H9 (cell line): Measurements from ENCODE around the gene ELMO2. TPM values are rescaled to one million over a fixed set of nuclear protein-coding genes. Genes with fewer than 3 reads are reported as not detected.

Source experiments
- DNase-seq: peaks from one replicate; pipeline ENCODE4 v3.0.0-alpha.2; 2017
- H2AFZ ChIP-seq: one replicate; pipeline ENCODE4 v1.6.1; 2013; ENCODE audit warnings: mild to moderate bottlenecking, low read length, control low read depth, moderate library complexity
- H2AK5ac ChIP-seq: 2 replicates; pipeline ENCODE4 v1.6.1; 2013; ENCODE audit warnings: low read length, control low read depth, mixed read lengths; ENCODE audit not compliant: insufficient read length
- H2BK120ac ChIP-seq: one replicate; pipeline ENCODE4 v1.6.1; 2013; ENCODE audit warnings: low read depth, mild to moderate bottlenecking, low read length, control low read depth, inconsistent platforms; ENCODE audit not compliant: poor library complexity, severe bottlenecking
- H2BK12ac ChIP-seq: 2 replicates; pipeline ENCODE4 v1.6.1; 2013; ENCODE audit warnings: low read length, control low read depth, mixed read lengths, low read depth; ENCODE audit not compliant: insufficient read length
- H2BK15ac ChIP-seq: 2 replicates; pipeline ENCODE4 v1.6.1; 2013; ENCODE audit warnings: low read depth, low read length, control low read depth
- H2BK20ac ChIP-seq: one replicate; pipeline ENCODE4 v1.6.1; 2013; ENCODE audit warnings: low read depth, mild to moderate bottlenecking, low read length, control low read depth, inconsistent platforms; ENCODE audit not compliant: poor library complexity, severe bottlenecking
- H2BK5ac ChIP-seq: 2 replicates; pipeline ENCODE4 v1.6.1; 2013; ENCODE audit warnings: low read length, control low read depth, mixed read lengths; ENCODE audit not compliant: insufficient read length
- H3K14ac ChIP-seq: 2 replicates; pipeline ENCODE4 v1.6.1; 2013; ENCODE audit warnings: low read length, control low read depth; ENCODE audit not compliant: insufficient read depth
- H3K18ac ChIP-seq: 2 replicates; pipeline ENCODE4 v1.6.1; 2013; ENCODE audit warnings: low read depth, mild to moderate bottlenecking, mixed read lengths, low read length, control low read depth; ENCODE audit not compliant: insufficient read length
- H3K23ac ChIP-seq: 2 replicates; pipeline ENCODE4 v1.6.1; 2013; ENCODE audit warnings: low read length, control low read depth, mixed read lengths, low read depth; ENCODE audit not compliant: insufficient read length
- H3K23me2 ChIP-seq: 2 replicates; pipeline ENCODE4 v1.6.1; 2013; ENCODE audit warnings: low read depth, mild to moderate bottlenecking, mixed read lengths, low read length, control low read depth; ENCODE audit not compliant: insufficient read length, poor library complexity, severe bottlenecking
- H3K27ac ChIP-seq: 2 replicates; pipeline ENCODE4 v1.5.1; 2013; ENCODE audit warnings: low read length, control low read depth, mixed read lengths, low read depth; ENCODE audit not compliant: insufficient read length
- H3K27me3 ChIP-seq: 2 replicates; pipeline ENCODE4 v1.6.1; 2013; ENCODE audit warnings: low read length, control low read depth, inconsistent platforms; ENCODE audit not compliant: insufficient read depth
- H3K4ac ChIP-seq: 2 replicates; pipeline ENCODE4 v1.6.1; 2013; ENCODE audit warnings: low read depth, mild to moderate bottlenecking, control low read depth, inconsistent platforms, low read length, moderate library complexity
- H3K4me1 ChIP-seq: 2 replicates; pipeline ENCODE4 v1.6.1; 2013; ENCODE audit warnings: low read length, control low read depth, inconsistent platforms; ENCODE audit not compliant: insufficient read depth
- H3K4me2 ChIP-seq: 2 replicates; pipeline ENCODE4 v1.6.1; 2013; ENCODE audit warnings: low read length, control low read depth, mixed read lengths; ENCODE audit not compliant: insufficient read length, insufficient read depth
- H3K56ac ChIP-seq: 2 replicates; pipeline ENCODE4 v1.6.1; 2013; ENCODE audit warnings: low read depth, mild to moderate bottlenecking, mixed read lengths, low read length, control low read depth; ENCODE audit not compliant: insufficient read length
- H3K79me1 ChIP-seq: 2 replicates; pipeline ENCODE4 v1.6.1; 2013; ENCODE audit warnings: low read depth, mild to moderate bottlenecking, moderate library complexity, low read length, control low read depth, inconsistent platforms; ENCODE audit not compliant: insufficient read depth, poor library complexity, severe bottlenecking
- H3K79me2 ChIP-seq: 2 replicates; pipeline ENCODE4 v1.6.1; 2013; ENCODE audit warnings: low read length, control low read depth, inconsistent platforms; ENCODE audit not compliant: insufficient read depth
- H3K9ac ChIP-seq: 2 replicates; pipeline ENCODE4 v1.6.1; 2013; ENCODE audit warnings: low read length, control low read depth, mixed read lengths; ENCODE audit not compliant: insufficient read length; ENCODE audit errors: extremely low read depth
- H3K9me3 ChIP-seq: one replicate; pipeline ENCODE4 v1.6.1; 2013; ENCODE audit warnings: low read depth, low read length, inconsistent platforms; ENCODE audit not compliant: control insufficient read depth
- H3T11ph ChIP-seq: one replicate; pipeline ENCODE4 v1.6.1; 2013; ENCODE audit warnings: mild to moderate bottlenecking, low read length, control low read depth, inconsistent platforms
- H4K20me1 ChIP-seq: one replicate; pipeline ENCODE4 v1.6.1; 2013; ENCODE audit not compliant: control insufficient read depth, insufficient read length, insufficient read depth
- H4K5ac ChIP-seq: 2 replicates; pipeline ENCODE4 v1.6.1; 2013; ENCODE audit warnings: low read depth, mild to moderate bottlenecking, mixed read lengths, low read length, control low read depth; ENCODE audit not compliant: insufficient read length
- H4K8ac ChIP-seq: replicated peaks from 2 replicates; pipeline ENCODE4 v1.6.1; 2013; ENCODE audit warnings: low read length, control low read depth, mixed read lengths, low read depth; ENCODE audit not compliant: insufficient read length
- H4K91ac ChIP-seq: 2 replicates; pipeline ENCODE4 v1.6.1; 2013; ENCODE audit warnings: low read depth, mild to moderate bottlenecking, moderate library complexity, mixed read lengths, low read length, control low read depth; ENCODE audit not compliant: insufficient read length
- H3K27ac Mint-ChIP-seq, 3 experiments: 2 replicates in 2 of 3; 3 replicates in 1 of 3; pipeline ENCODE4 v1.8.0; 2020 to 2021; ENCODE audit warnings: mixed read lengths in 3 of 3, mild to moderate bottlenecking in 1 of 3, moderate library complexity in 1 of 3
- H3K27me3 Mint-ChIP-seq: 2 replicates; pipeline ENCODE4 v1.8.0; 2021; ENCODE audit warnings: low read depth, mild to moderate bottlenecking, moderate library complexity, mixed read lengths
- H3K36me3 Mint-ChIP-seq, 3 experiments: 2 replicates in 2 of 3; 3 replicates in 1 of 3; pipeline ENCODE4 v1.8.0; 2020 to 2021; ENCODE audit warnings: low read depth in 3 of 3, mixed read lengths in 3 of 3; ENCODE audit not compliant: insufficient read depth in 1 of 3
- H3K4me1 Mint-ChIP-seq, 2 experiments: 2 replicates each; pipeline ENCODE4 v1.8.0; 2020; ENCODE audit warnings: mixed read lengths in 2 of 2
- H3K4me3 Mint-ChIP-seq, 2 experiments: 2 replicates in 1 of 2; 3 replicates in 1 of 2; pipeline ENCODE4 v1.8.0; 2020 to 2021; ENCODE audit warnings: mild to moderate bottlenecking in 2 of 2, mixed read lengths in 2 of 2, moderate library complexity in 1 of 2
- H3K9me3 Mint-ChIP-seq, 2 experiments: 2 replicates in 1 of 2; 3 replicates in 1 of 2; pipeline ENCODE4 v1.8.0; 2020; ENCODE audit warnings: mild to moderate bottlenecking in 2 of 2, mixed read lengths in 2 of 2, moderate library complexity in 1 of 2
- CTCF ChIP-seq: fragments of 200-600 bp; sonication (generic); conservative IDR thresholded peaks from 3 replicates; pipeline ENCODE4 v1.8.0; 2021; ENCODE audit warnings: antibody characterized with exemption, mild to moderate bottlenecking
- WGBS: extraction: QIAGEN DNeasy Blood & Tissue Kit; methylation state at CpG from one replicate; pipeline ENCODE4 v1.1.7; 2013; ENCODE audit warnings: missing lambda C conversion rate, low lambda C conversion rate, mixed read lengths; ENCODE audit not compliant: insufficient read length; ENCODE audit errors: extremely low coverage; 5-methylcytosine and 5-hydroxymethylcytosine counted together
- total RNA-seq: library from RNA; stranded (reverse); gene quantifications from 2 replicates; pipeline ENCODE4 v1.2.1, GENCODE V29; 2021

Gene ELMO2
- total RNA-seq, 1 experiment from 2014 or later, result 32.5 TPM

GRCh38 chr20:46365487-46366220 is 40.8 kb downstream of the ELMO2 start:
- peaks cover 17 to 72% (median 56%) of the 10 kb centered on the region in 3 experiments; a peak in 6 of 7 replicates for H3K36me3 Mint-ChIP-seq
- Histone ChIP-seq H4K8ac (no peak overlapping the region), H2AK5ac (no peak overlapping the region)

More at GRCh38 chr20:46365487-46366220, 40.8 kb downstream of the ELMO2 start:
- H3K56ac ChIP-seq, result no peak overlapping the region
- no peak overlapping the region for H3K18ac ChIP-seq
- H3K9me3 ChIP-seq, result no peaks in the 10 kb centered on the region
- H3K14ac ChIP-seq, result no peak overlapping the region
- H3K23ac ChIP-seq, result no peak overlapping the region
- no peaks in the 10 kb centered on the region; the same call in 1 of the 2 replicates for H3K79me2 ChIP-seq
- H3T11ph ChIP-seq, result no peak overlapping the region
- no peaks in the 10 kb centered on the region for H3K79me1 ChIP-seq
- DNase-seq, result no peak
- H3K27ac ChIP-seq, result no peak overlapping the region
- no peak overlapping the region for H2BK5ac ChIP-seq
- no CpG with 5 or more reads among the region's 5 CpGs for WGBS
- no peak overlapping the region for H2BK15ac ChIP-seq
- H3K27me3 ChIP-seq, result no peaks in the 10 kb centered on the region
- H2BK12ac ChIP-seq, result no peak overlapping the region
- H4K91ac ChIP-seq, result no peak overlapping the region
- H4K20me1 ChIP-seq, result peaks cover 2% of the 10 kb centered on the region
- TF ChIP-seq CTCF, result no peak
- H3K27me3 Mint-ChIP-seq, result no peaks in the 10 kb centered on the region; the same call in 1 of the 2 replicates
- no peak overlapping the region for H3K4me3 Mint-ChIP-seq
- H3K9ac ChIP-seq, result no peak overlapping the region
- H3K4me1 Mint-ChIP-seq, result peaks cover 13 to 16% of the 10 kb centered on the region in 2 experiments
- no peak overlapping the region for H2BK120ac ChIP-seq
- H3K4me2 ChIP-seq, result no peak overlapping the region
- no peaks in the 10 kb centered on the region for H3K9me3 Mint-ChIP-seq
- H3K4me1 ChIP-seq, result no peaks in the 10 kb centered on the region
- no peak overlapping the region for H3K4ac ChIP-seq
- H2AFZ ChIP-seq, result no peak overlapping the region
- H3K23me2 ChIP-seq, result peaks cover 4% of the 10 kb centered on the region
- H3K27ac Mint-ChIP-seq, result no peak overlapping the region
- H2BK20ac ChIP-seq, result no peak overlapping the region
- no peak overlapping the region for H4K5ac ChIP-seq
